HepG2 (cell line): ENCODE results near the gene RPL37. TPM values are rescaled to one million over a fixed set of nuclear protein-coding genes. Genes with fewer than 3 reads are reported as not detected.

Source experiments
- ATAC-seq: fragments of 200-7000 bp; cut with Tn5 transposase; 3 replicates; pipeline ENCODE4 v1.9.1; 2020; ENCODE audit warnings: mild to moderate bottlenecking, moderate library complexity
- BruUV-seq: library from RNA; stranded (reverse); fragments of 400-500 nt; replicated peaks from 2 replicates; lab custom pipeline; 2021; lab: Mats Ljungman, UMichigan
- CTCF ChIA-PET: fragments of 300-600 bp; formaldehyde crosslinking; extraction: SDS; loops from one replicate; lab custom pipeline; 2021; ENCODE audit warnings: low total read pairs, inconsistent platforms, low intra/inter-chr PET ratio; lab: Yijun Ruan, JAX
- POLR2A ChIA-PET: fragments of 350-600 bp; sonication (Branson Sonifier 250); formaldehyde crosslinking; loops from one replicate; lab custom pipeline; 2020; ENCODE audit warnings: antibody characterized with exemption, inconsistent platforms; lab: Yijun Ruan, JAX
- DNase-seq: peaks from one replicate; pipeline ENCODE4 v3.0.0-alpha.2; 2015; ENCODE audit warnings: low spot score
- FAIRE-seq: peaks from 3 replicates; lab custom pipeline; 2011; peaks lifted over from hg19 to GRCh38; lab: Jason Lieb, UNC
- H2AFZ ChIP-seq: one replicate; pipeline ENCODE4 v1.6.1; 2011; ENCODE audit warnings: low read length, inconsistent platforms
- H3K27ac ChIP-seq: fragments of 300-600 bp; 3 replicates; pipeline ENCODE4 v1.8.0; 2011; ENCODE audit warnings: mixed run types, mild to moderate bottlenecking, mixed read lengths, low read length, inconsistent platforms; ENCODE audit not compliant: insufficient read depth; ENCODE audit errors: extremely low read length
- H3K27me3 ChIP-seq, 2 experiments: fragments of 200-600 bp in 1 of 2; 2 replicates in 1 of 2; 3 replicates in 1 of 2; pipeline versions ENCODE4 v1.6.0 to v1.8.0; 2011; ENCODE audit warnings: low read length in 2 of 2, mild to moderate bottlenecking in 2 of 2, moderate library complexity in 2 of 2, inconsistent platforms in 1 of 2; ENCODE audit not compliant: insufficient read depth in 2 of 2, control insufficient read depth in 1 of 2
- H3K36me3 ChIP-seq, 2 experiments: fragments of 200-600 bp in 1 of 2; replicated peaks in 1 of 2; 2 replicates in 1 of 2; 3 replicates in 1 of 2; pipeline versions ENCODE4 v1.5.1 to v1.8.0; 2011; ENCODE audit warnings: low read length in 2 of 2, inconsistent platforms in 1 of 2; ENCODE audit not compliant: insufficient read depth in 2 of 2, control insufficient read depth in 1 of 2
- H3K4me1 ChIP-seq: 2 replicates; pipeline ENCODE4 v1.5.1; 2012; ENCODE audit warnings: low read length, inconsistent platforms; ENCODE audit not compliant: insufficient read depth
- H3K4me2 ChIP-seq: 2 replicates; pipeline ENCODE4 v1.6.0; 2011; ENCODE audit warnings: low read depth, low read length, inconsistent platforms
- H3K4me3 ChIP-seq, 3 experiments: fragments of 200-600 bp in 1 of 3; sonication (generic), shearing (Covaris generic) in 1 of 3; replicated peaks in 1 of 3; 2 replicates each; pipeline ENCODE4 v1.5.1; 2011 to 2016; ENCODE audit warnings: low read length in 3 of 3, inconsistent platforms in 2 of 3, low read depth in 2 of 3, mild to moderate bottlenecking in 2 of 3, control low read depth in 1 of 3, mixed read lengths in 1 of 3; ENCODE audit not compliant: insufficient read depth in 1 of 3
- H3K79me2 ChIP-seq: one replicate; pipeline ENCODE4 v1.6.1; 2011; ENCODE audit warnings: low read length, inconsistent platforms; ENCODE audit not compliant: insufficient read depth
- H3K9ac ChIP-seq: 2 replicates; pipeline ENCODE4 v1.6.0; 2011; ENCODE audit warnings: mild to moderate bottlenecking, low read depth, low read length, inconsistent platforms; ENCODE audit not compliant: insufficient read depth
- H3K9me3 ChIP-seq: 2 replicates; pipeline ENCODE4 v1.5.1; 2012; ENCODE audit warnings: mild to moderate bottlenecking, low read length
- H4K20me1 ChIP-seq: 2 replicates; pipeline ENCODE4 v1.6.0; 2011; ENCODE audit warnings: inconsistent platforms, mild to moderate bottlenecking, low read length, moderate library complexity; ENCODE audit not compliant: insufficient read depth
- MED8 ChIP-seq: sonication (generic); formaldehyde crosslinking; IDR thresholded peaks from 2 replicates; pipeline ENCODE4 v1.8.1; 2023; ENCODE audit warnings: mild to moderate bottlenecking, missing genetic modification reagents; ENCODE audit not compliant: insufficient replicate concordance
- POLR2AphosphoS5 ChIP-seq: IDR thresholded peaks from 2 replicates; pipeline ENCODE4 v1.6.1; 2012; ENCODE audit warnings: low read depth, low read length
- SALL2 ChIP-seq: sonication (generic); formaldehyde crosslinking; IDR thresholded peaks from 2 replicates; pipeline ENCODE4 v1.8.1; 2023; ENCODE audit warnings: mild to moderate bottlenecking, missing genetic modification reagents, inconsistent platforms
- SIX4 ChIP-seq: sonication (generic); formaldehyde crosslinking; IDR thresholded peaks from 2 replicates; pipeline ENCODE4 v1.4.0; 2020; ENCODE audit warnings: missing genetic modification reagents
- SP1 ChIP-seq, 2 experiments: fragments of 450-650 bp in 1 of 2; sonication (generic) in 1 of 2; formaldehyde crosslinking in 1 of 2; IDR thresholded peaks; 2 replicates each; pipeline versions ENCODE4 v1.4.0 to v1.6.1; 2016 to 2020; ENCODE audit warnings: missing genetic modification reagents in 1 of 2
- U2AF1 ChIP-seq: fragments of 200-400 bp; formaldehyde crosslinking; optimal IDR thresholded peaks from 2 replicates; pipeline ENCODE3; 2017; ENCODE audit warnings: mild to moderate bottlenecking, low read depth, low read length
- ZKSCAN8 ChIP-seq: IDR thresholded peaks from 2 replicates; pipeline ENCODE4 v1.6.1; 2016; ENCODE audit warnings: borderline replicate concordance, missing genetic modification reagents, missing compliant biosample characterization
- ZNF556 ChIP-seq: sonication (generic); formaldehyde crosslinking; IDR thresholded peaks from 2 replicates; pipeline ENCODE4 v1.4.0; 2020; ENCODE audit warnings: mild to moderate bottlenecking, missing genetic modification reagents, borderline replicate concordance
- ZNF776 ChIP-seq: sonication (generic); formaldehyde crosslinking; IDR thresholded peaks from 2 replicates; pipeline ENCODE4 v1.4.0; 2020; ENCODE audit warnings: mild to moderate bottlenecking, missing genetic modification reagents
- ZSCAN30 ChIP-seq: sonication (generic); formaldehyde crosslinking; IDR thresholded peaks from 2 replicates; pipeline ENCODE4 v1.5.0; 2020; ENCODE audit warnings: mild to moderate bottlenecking, missing genetic modification reagents
- in situ Hi-C: cut with HindIII; loops from 2 replicates; pipeline ENCODE4 v1.10.0; 2017; ENCODE audit warnings: low pct_unique_long_range_greater_than_20kb; ENCODE audit not compliant: extremely low pct_ligation_motif_present
- intact Hi-C: fragments of 100-400 bp; cut with micrococcal nuclease; formaldehyde crosslinking; loops from one replicate; pipeline ENCODE4 v1.10.0; 2022; ENCODE audit not compliant: unreplicated experiment
- polyA plus RNA-seq, 8 experiments: library from polyadenylated mRNA; depleted of rRNA in 3 of 8; stranded (reverse) in 7 of 8; unstranded in 1 of 8; fragments of >200 nt; fragmentation: Illumina TruSeq in 4 of 8; extraction: Trizol in 4 of 8; gene quantifications; 2 replicates each; pipeline versions ENCODE4 v1.2.1 to v1.2.3, GENCODE V29; 2011 to 2016; ENCODE audit warnings: low read depth in 4 of 8, missing spikeins in 1 of 8, mixed read lengths in 1 of 8; ENCODE audit not compliant: insufficient read depth in 1 of 8
- total RNA-seq, 5 experiments: library from RNA; depleted of rRNA; stranded (reverse); fragments of >200 nt; fragmentation: Illumina TruSeq; extraction: Trizol; gene quantifications; 2 replicates each; pipeline ENCODE4 v1.2.3, GENCODE V29; 2016; ENCODE audit warnings: low read depth in 1 of 5
- TF ChIP-seq, protein P1 (sequence below): sonication (generic); formaldehyde crosslinking; IDR thresholded peaks from 2 replicates; pipeline ENCODE4 v1.4.0; 2020; ENCODE audit warnings: missing genetic modification reagents
- TF ChIP-seq, protein P2 (sequence below): sonication (generic); formaldehyde crosslinking; IDR thresholded peaks from 2 replicates; pipeline ENCODE4 v1.5.1; 2020; ENCODE audit warnings: mild to moderate bottlenecking, missing genetic modification reagents, borderline replicate concordance
- TF ChIP-seq, protein P3 (sequence below): sonication (generic); formaldehyde crosslinking; IDR thresholded peaks from 2 replicates; pipeline ENCODE4 v1.4.0; 2020; ENCODE audit warnings: missing genetic modification reagents, borderline replicate concordance

Gene RPL37
- total and polyA plus RNA-seq, 2 of the 13 experiments (the other 11 are each of a cell fraction or from before 2014, with no cell fraction given), result 1,981 to 3,367 TPM

DNA sequence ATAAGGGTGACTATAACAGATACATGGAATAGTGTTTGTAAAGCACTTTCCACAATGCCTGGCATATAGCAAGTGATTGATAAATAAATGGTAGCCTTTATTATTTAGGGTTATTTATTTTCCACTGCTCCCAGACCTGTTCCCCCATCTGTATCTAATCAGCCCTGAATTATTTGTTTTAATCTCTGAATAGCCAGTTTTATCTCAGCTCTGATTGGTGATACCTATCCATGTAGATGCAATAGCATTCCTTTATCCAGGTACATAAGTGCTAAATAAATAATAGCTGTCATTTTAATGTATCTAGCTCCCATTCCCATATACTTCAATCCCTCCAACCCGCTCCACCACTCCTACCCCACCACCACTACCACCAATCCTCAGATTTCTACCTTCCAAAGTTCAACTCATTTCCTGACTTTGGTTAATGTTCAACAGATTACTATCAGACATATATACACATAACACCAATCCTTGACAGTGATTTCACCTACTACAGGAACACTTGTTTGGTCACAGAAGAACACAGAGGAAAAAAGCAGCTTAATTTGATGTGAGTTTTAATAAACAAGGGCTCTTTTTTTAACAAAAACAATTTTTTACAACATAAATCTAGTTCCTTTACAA is 50.9 kb downstream of the RPL37 start (continued):
- TF ChIP-seq, protein P1, sequence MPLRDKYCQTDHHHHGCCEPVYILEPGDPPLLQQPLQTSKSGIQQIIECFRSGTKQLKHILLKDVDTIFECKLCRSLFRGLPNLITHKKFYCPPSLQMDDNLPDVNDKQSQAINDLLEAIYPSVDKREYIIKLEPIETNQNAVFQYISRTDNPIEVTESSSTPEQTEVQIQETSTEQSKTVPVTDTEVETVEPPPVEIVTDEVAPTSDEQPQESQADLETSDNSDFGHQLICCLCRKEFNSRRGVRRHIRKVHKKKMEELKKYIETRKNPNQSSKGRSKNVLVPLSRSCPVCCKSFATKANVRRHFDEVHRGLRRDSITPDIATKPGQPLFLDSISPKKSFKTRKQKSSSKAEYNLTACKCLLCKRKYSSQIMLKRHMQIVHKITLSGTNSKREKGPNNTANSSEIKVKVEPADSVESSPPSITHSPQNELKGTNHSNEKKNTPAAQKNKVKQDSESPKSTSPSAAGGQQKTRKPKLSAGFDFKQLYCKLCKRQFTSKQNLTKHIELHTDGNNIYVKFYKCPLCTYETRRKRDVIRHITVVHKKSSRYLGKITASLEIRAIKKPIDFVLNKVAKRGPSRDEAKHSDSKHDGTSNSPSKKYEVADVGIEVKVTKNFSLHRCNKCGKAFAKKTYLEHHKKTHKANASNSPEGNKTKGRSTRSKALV (CRISPR knock-in tag), result no peak
- peak; percentile 71; the same call in 1 of the 2 replicates for TF ChIP-seq SIX4 (CRISPR knock-in tag)
- no peak for TF ChIP-seq ZNF556 (CRISPR knock-in tag)
- no peak for TF ChIP-seq SP1 (IDR thresholded peaks at IDR 0.05)
- TF ChIP-seq SP1 (CRISPR knock-in tag; IDR thresholded peaks at IDR 0.05), result no peak

DNA sequence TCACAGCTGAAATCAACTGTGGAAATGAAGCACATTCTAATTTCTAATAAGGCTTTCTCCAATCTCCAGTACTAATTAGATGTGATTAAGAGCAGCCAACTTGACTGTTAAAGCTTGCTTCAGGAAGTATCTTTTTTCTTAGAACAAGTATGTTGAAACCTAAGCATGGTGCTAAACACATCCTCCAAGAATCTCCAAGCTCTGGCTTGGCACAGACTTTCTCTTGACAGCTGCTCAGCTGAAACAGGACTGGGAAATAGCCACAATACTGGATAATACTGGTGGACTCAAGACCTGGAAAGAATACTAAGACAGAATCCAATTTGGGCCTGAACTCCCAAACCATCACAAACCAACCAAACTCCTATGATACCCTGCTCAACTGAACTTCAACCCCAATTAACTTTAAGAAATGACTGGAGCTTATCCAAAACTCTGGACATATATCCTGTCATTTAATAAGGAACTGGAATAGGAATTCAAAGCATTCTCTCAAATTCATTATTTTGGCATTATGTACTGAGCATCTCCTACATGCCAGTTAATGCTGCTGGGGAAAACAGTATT is 53.1 kb downstream of the RPL37 start:
- Histone ChIP-seq H3K9ac (no peak overlapping the region), H2AFZ (no peak overlapping the region), H3K4me1 (peaks cover 73% of the 10 kb centered on the region), H3K9me3 (no peaks in the 10 kb centered on the region), H4K20me1 (peaks cover 3% of the 10 kb centered on the region; the same call in 1 of the 2 replicates), H3K4me3 (no peak overlapping the region), H3K27ac (peak overlapping the region; percentile 24), H3K27me3 (no peaks in the 10 kb centered on the region), H3K4me2 (no peak overlapping the region), H3K79me2 (peaks cover 91% of the 10 kb centered on the region), H3K36me3 (no peaks in the 10 kb centered on the region; a peak in 1 of 5 replicates)
- FAIRE-seq (no peak), DNase-seq (no peak), ATAC-seq (no peak)
- in situ Hi-C loops, result no loop called here
- POLR2A ChIA-PET, result no interaction called here
- intact Hi-C loops, result loop anchor here (10.0 kb wide), 1 partner anchor 1707 kb away; the partner anchor contains the start of gene RICTOR
- CTCF ChIA-PET, result no interaction called here
- no TSS peak for BruUV-seq
- no peak for TF ChIP-seq ZSCAN30 (CRISPR knock-in tag)
- TF ChIP-seq, protein P2, sequence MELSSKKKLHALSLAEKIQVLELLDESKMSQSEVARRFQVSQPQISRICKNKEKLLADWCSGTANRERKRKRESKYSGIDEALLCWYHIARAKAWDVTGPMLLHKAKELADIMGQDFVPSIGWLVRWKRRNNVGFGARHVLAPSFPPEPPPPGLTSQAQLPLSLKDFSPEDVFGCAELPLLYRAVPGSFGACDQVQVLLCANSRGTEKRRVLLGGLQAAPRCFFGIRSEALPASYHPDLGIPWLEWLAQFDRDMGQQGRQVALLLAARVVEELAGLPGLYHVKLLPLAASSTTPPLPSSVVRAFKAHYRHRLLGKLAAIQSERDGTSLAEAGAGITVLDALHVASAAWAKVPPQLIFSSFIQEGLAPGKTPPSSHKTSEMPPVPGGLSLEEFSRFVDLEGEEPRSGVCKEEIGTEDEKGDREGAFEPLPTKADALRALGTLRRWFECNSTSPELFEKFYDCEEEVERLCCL (CRISPR knock-in tag), result no peak
- no peak for TF ChIP-seq ZNF776 (CRISPR knock-in tag)
- TF ChIP-seq SALL2, result no peak
- no peak for TF ChIP-seq ZKSCAN8 (CRISPR knock-in tag)
- TF ChIP-seq MED8, result no peak
- no peak for TF ChIP-seq U2AF1
- TF ChIP-seq, protein P3, sequence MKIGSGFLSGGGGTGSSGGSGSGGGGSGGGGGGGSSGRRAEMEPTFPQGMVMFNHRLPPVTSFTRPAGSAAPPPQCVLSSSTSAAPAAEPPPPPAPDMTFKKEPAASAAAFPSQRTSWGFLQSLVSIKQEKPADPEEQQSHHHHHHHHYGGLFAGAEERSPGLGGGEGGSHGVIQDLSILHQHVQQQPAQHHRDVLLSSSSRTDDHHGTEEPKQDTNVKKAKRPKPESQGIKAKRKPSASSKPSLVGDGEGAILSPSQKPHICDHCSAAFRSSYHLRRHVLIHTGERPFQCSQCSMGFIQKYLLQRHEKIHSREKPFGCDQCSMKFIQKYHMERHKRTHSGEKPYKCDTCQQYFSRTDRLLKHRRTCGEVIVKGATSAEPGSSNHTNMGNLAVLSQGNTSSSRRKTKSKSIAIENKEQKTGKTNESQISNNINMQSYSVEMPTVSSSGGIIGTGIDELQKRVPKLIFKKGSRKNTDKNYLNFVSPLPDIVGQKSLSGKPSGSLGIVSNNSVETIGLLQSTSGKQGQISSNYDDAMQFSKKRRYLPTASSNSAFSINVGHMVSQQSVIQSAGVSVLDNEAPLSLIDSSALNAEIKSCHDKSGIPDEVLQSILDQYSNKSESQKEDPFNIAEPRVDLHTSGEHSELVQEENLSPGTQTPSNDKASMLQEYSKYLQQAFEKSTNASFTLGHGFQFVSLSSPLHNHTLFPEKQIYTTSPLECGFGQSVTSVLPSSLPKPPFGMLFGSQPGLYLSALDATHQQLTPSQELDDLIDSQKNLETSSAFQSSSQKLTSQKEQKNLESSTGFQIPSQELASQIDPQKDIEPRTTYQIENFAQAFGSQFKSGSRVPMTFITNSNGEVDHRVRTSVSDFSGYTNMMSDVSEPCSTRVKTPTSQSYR (CRISPR knock-in tag), result no peak
- no peak for TF ChIP-seq POLR2AphosphoS5
